Neuron (in vitro differentiated cells): Measurements from ENCODE around the gene EEF1A2.
A peak's percentile ranks its signal among the peaks of the same experiment; 100 is the strongest.

ENCODE experiments used
- H2AFZ ChIP-seq: one replicate; pipeline ENCODE4 v1.6.1; 2013; ENCODE audit warnings: low read depth, mild to moderate bottlenecking, inconsistent platforms, low read length, moderate library complexity
- H3K27me3 ChIP-seq: one replicate; pipeline ENCODE4 v1.6.1; 2013; ENCODE audit warnings: low read length; ENCODE audit not compliant: insufficient read depth
- H3K36me3 ChIP-seq: one replicate; pipeline ENCODE4 v1.6.1; 2013; ENCODE audit warnings: low read length; ENCODE audit not compliant: insufficient read depth
- H3K4me1 ChIP-seq: one replicate; pipeline ENCODE4 v1.6.1; 2013; ENCODE audit warnings: low read length; ENCODE audit not compliant: insufficient read depth
- H3K4me3 ChIP-seq: 2 replicates; pipeline ENCODE4 v1.5.1; 2013; ENCODE audit warnings: mild to moderate bottlenecking, low read length, moderate library complexity
- H3K9me3 ChIP-seq: one replicate; pipeline ENCODE4 v1.6.1; 2013; ENCODE audit warnings: low read length

EEF1A2 gene

DNA sequence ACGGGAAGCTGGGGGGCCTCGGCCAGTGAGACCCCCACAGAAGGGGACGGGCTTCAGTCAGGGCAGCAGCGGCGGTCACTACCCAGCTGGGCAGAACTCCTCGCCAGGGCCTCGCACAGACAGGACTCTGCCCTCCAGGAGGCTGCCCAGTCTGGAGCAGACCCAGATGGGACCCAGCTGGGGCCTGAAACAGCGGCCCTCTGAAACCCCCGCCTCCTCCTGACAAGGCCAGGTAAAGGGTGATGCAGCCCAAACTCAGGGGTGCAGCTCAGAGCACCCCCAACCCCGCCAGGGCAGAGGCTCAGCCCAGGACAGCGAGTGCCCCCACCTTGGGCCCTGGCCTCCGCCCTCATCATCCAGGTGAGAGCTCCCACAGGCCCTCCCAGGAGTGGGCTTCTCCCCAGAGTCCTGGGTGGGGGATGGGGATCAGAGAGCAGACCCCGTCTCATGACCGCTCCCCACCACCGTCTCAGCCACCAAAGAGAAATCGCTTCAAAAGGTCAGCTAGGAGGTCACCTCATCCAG is 2.2 kb downstream of the EEF1A2 start:
- Histone ChIP-seq H3K9me3 (peaks cover 5% of the 10 kb centered on the region), H3K36me3 (peaks cover 6% of the 10 kb centered on the region), H3K4me3 (no peak overlapping the region), H3K27me3 (peaks cover 10% of the 10 kb centered on the region), H2AFZ (no peak overlapping the region), H3K4me1 (peaks cover 10% of the 10 kb centered on the region)

DNA sequence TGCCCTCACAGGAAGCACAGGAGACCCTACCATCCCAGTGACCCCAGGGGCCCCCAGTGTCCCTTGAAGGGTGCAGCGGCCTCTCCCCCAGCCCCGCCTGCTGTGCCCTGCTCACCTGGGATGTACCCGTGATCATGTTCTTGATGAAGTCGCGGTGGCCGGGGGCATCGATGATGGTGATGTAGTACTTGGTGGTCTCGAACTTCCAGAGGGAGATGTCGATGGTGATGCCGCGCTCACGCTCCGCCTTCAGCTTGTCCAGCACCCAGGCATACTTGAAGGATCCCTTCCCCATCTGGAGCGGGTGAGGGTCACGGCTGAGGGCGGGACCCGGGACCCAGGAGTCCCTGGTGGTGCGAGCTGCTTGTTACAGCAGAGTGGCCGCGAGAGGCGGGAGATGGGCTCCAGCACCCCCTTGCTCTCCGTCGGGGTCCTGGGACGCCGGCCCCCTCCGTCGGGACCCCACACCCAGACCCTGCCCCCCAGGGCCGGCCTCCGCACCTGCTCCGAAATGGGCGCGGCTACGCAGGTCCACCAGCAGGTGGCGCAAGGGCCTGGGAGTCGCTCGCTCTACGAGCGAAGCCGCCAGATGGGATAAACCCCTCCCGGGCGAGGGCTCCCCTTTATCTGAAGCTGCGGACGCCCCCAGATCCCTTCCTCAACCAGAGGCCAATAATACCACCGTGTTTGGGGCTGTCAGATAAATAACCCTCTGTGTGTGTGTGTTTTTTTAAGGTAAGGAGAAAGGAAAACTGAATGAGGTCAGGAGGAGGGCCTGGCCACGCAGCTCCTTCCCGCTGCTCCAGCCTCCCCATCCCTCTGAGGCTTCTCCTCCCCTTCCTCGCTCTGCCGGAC is 2.9 kb downstream of the EEF1A2 start:
- peaks cover 5% of the 10 kb centered on the region for H3K9me3 ChIP-seq
- H3K27me3 ChIP-seq, result peaks cover 10% of the 10 kb centered on the region
- H2AFZ ChIP-seq, result no peak overlapping the region
- peaks cover 6% of the 10 kb centered on the region for H3K36me3 ChIP-seq
- H3K4me3 ChIP-seq, result no peak overlapping the region
- H3K4me1 ChIP-seq, result peaks cover 10% of the 10 kb centered on the region

DNA sequence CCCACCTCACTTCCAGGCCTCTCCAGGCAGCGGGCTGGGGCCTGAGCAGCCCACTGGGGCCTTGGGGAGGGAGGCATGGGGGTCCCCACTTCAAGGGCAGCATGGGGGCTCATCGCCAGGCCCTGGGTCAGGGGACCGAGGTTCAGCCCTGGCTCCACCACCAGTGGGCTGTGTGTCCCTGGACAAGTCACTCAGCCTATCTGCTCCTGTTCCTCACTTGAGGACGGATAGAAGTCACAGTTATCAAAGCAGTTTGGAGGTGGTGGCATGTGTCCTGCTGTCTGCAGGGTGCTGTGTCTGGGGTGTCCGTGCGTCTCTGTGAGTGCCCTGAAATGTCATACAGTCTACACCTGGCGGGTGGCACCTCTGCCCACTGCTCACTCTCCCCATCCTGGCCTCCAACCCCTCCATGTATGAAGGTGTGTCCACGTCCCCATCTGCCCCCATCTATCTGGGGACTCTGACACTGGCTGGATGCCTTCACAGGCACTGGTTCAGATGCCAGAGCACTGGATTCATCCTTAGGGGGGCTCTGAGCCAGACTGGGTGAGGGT is 3.6 kb downstream of the EEF1A2 start:
- Histone ChIP-seq H3K36me3 (peaks cover 6% of the 10 kb centered on the region), H3K27me3 (peaks cover 10% of the 10 kb centered on the region), H2AFZ (no peak overlapping the region), H3K4me1 (peaks cover 10% of the 10 kb centered on the region), H3K4me3 (no peak overlapping the region), H3K9me3 (peaks cover 5% of the 10 kb centered on the region)

DNA sequence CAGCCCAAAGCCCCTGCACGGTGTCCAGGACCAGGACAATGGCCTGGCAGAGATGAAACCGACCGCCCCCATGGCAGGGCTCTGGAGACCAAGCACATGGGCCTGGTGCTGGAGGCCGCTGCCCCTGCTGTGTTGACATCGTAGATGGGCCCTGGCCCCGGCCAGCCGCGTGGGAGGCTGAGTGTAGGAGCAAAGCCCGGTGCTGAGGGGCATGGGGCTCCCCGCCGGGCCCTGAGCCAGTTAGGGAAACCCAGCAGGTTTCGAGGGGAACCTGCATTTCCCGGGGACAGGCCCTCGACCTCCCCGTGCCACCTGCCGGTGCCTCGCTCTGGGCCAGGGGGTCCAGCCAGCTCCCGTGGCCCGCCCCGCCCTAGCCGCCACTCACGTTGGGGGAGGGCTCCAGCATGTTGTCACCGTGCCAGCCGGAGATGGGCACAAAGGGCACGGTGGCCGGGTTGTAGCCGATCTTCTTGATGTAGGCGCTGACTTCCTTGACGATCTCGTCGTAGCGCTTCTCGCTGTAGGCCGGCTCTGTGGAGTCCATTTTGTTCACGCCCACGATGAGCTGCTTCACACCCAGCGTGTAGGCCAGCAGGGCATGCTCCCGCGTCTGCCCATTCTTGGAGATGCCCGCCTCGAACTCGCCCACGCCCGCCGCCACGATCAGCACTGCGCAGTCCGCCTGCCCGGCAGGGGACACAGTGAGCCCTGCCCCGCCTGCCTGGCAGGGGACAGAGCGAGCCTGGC is 4.3 kb downstream of the EEF1A2 start:
- no peak overlapping the region for H3K4me3 ChIP-seq
- peaks cover 10% of the 10 kb centered on the region for H3K27me3 ChIP-seq
- peaks cover 5% of the 10 kb centered on the region for H3K9me3 ChIP-seq
- peaks cover 9% of the 10 kb centered on the region for H3K4me1 ChIP-seq
- peaks cover 6% of the 10 kb centered on the region for H3K36me3 ChIP-seq
- H2AFZ ChIP-seq, result no peak overlapping the region

DNA sequence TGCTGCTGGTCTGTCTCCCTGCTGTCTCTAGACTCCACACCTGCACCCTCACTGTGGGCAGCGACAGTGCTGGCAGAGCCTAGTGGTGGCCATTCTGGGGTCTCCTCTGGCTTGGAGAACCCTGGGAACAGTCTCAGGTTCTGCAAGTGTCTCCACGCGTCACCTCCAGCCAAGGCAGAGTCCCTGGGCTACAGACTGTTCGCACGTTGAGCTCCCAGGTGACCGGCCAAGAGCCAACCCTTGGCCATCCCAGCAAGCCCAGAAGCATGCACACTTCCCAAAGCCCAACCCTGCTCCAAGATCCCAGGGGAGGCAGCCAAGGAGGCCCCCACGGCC is 4.8 kb downstream of the EEF1A2 start:
- Histone ChIP-seq H2AFZ (no peak overlapping the region), H3K4me1 (peaks cover 6% of the 10 kb centered on the region), H3K4me3 (no peak overlapping the region), H3K9me3 (peaks cover 5% of the 10 kb centered on the region), H3K36me3 (peaks cover 6% of the 10 kb centered on the region), H3K27me3 (peaks cover 13% of the 10 kb centered on the region)

DNA sequence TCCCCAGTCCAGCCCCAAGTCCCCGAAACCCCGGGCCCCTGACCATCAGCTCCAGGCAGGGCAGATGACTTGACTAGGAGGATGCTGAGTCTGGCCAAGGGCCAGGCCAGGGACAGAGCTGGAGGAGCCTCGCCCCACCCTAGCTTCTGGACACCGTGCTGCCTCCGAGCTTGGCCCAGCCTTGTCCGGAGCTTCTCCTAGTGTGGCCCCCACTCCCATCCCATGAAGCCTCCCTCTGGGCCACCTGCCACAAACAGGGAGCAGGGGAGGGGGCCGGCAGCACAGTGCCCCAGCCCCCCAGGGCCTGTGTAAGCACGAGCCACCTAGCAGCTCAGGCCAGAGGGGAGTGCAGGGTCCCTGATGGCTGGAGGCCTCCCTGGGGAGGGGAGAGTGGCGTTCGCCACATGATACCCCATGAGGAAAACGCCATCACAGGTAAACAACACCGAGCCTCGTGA is 5.3 kb downstream of the EEF1A2 start:
- peaks cover 5% of the 10 kb centered on the region for H3K9me3 ChIP-seq
- H3K4me1 ChIP-seq, result peaks cover 6% of the 10 kb centered on the region
- H3K36me3 ChIP-seq, result peaks cover 6% of the 10 kb centered on the region
- H3K27me3 ChIP-seq, result peaks cover 18% of the 10 kb centered on the region
- no peak overlapping the region for H2AFZ ChIP-seq
- H3K4me3 ChIP-seq, result no peak overlapping the region

DNA sequence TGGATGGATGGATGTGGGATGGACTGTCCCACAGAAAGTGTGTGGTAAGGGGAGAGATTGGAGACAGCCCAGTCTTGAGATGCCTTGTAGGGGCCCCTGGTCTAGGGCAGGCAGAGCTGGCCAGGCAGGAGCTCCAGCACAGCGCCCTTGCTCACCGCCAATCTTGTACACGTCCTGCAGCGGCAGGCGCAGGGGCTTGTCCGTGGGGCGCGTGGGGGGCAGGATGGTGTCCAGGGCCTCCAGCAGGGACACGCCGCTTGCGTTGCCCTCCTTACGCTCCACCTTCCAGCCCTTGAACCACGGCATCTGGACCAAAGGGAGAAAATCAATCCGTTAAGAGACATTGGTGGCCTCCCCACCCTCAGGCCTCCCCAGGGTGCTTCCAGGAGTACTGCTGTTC is 5.9 kb downstream of the EEF1A2 start:
- Histone ChIP-seq H3K4me3 (no peak overlapping the region), H2AFZ (no peak overlapping the region), H3K36me3 (peaks cover 6% of the 10 kb centered on the region), H3K4me1 (peaks cover 2% of the 10 kb centered on the region), H3K27me3 (peaks cover 17% of the 10 kb centered on the region), H3K9me3 (peaks cover 5% of the 10 kb centered on the region)

DNA sequence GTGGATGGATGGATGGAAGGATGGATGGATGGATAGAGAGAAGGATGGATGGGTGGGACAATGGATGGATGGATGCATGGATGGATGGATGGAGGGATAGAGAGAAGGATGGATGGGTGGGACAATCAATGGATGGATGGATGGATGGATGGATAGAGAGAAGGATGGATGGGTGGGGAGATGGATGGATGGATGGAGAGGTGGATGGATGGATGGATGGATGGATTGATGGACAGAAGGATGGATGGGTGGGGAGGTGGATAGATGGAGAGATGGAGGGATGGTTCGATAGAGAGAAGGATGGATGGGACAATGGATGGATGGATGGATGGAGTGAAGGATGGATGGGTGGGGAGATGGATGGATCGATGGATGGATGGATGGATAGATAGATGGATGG is 6.4 kb downstream of the EEF1A2 start:
- H3K36me3 ChIP-seq, result peaks cover 6% of the 10 kb centered on the region
- peaks cover 15% of the 10 kb centered on the region for H3K27me3 ChIP-seq

DNA sequence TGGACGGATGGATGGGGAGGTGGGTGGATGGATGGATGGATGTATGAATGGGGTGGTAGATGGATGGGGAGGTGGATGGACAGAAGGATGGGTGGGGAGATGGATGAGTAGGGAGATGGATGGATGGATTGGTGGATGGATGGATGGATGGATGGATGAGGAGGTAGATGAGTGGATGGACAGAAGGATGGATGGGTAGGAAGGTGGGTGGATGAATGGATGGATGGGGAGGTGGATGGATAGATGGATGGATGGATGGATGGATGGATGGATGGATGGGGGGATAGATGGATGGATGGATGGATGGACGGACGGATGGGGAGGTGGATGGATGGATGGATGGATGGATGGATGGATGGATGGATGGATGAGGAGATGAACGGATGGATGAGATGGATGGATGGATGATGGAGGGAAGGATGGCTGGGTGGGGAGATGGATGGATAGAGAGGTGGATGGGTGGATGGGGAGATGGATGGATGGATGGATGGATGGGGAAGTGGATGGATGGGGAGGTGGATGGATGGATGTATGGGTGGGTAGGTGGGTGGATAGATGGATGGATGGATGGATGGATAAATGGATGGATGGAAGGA is 7.2 kb downstream of the EEF1A2 start:
- peaks cover 6% of the 10 kb centered on the region for H3K36me3 ChIP-seq

More for the DNA sequence above, 6.4 kb downstream of the EEF1A2 start:
- Histone ChIP-seq H2AFZ (no peak overlapping the region), H3K9me3 (peaks cover 5% of the 10 kb centered on the region), H3K4me3 (no peak overlapping the region), H3K4me1 (no peaks in the 10 kb centered on the region)

DNA sequence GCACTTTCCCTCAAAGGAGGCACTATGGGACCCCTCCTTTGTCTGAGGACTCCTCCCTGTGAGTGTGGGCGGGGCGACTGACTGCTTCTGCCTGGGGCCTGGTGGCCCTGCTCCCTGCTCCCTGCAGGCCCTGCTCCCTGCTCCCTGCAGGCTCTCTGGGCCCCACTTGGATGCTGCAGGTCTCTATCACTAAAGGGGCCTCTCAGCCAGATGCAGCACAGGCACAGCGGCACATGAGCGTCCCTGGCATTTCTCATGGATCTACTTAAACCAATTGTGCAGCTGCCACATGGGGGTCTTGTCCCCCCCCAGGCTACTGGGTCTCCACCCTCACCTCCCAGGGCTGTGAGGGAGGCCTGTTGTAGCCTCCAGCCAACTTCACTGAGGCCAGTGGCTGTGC is 7.8 kb downstream of the EEF1A2 start:
- Histone ChIP-seq H3K4me1 (no peaks in the 10 kb centered on the region), H3K36me3 (peaks cover 6% of the 10 kb centered on the region), H3K27me3 (peaks cover 17% of the 10 kb centered on the region), H3K4me3 (no peak overlapping the region), H3K9me3 (peaks cover 11% of the 10 kb centered on the region), H2AFZ (no peak overlapping the region)

More for the DNA sequence above, 7.2 kb downstream of the EEF1A2 start:
- Histone ChIP-seq H2AFZ (no peak overlapping the region), H3K4me3 (no peak overlapping the region), H3K27me3 (peaks cover 17% of the 10 kb centered on the region), H3K4me1 (no peaks in the 10 kb centered on the region), H3K9me3 (peaks cover 6% of the 10 kb centered on the region)

DNA sequence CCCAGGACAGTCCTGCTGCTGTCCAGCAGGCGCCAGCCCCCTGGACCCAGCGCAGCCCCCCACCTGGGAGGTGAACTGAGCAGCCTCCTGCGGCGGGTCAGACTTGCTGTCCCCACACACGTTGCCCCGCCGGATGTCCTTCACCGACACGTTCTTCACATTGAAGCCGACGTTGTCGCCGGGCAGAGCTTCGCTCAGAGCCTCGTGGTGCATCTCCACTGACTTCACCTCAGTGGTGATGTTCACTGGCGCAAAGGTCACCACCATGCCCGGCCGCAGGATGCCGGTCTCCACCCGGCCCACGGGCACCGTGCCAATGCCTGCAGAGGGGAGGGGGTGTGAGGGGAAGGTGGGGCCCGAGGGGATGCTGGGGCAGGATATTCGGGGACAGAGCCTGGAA is 8.5 kb downstream of the EEF1A2 start:
- Histone ChIP-seq H3K36me3 (peaks cover 6% of the 10 kb centered on the region), H3K9me3 (peaks cover 11% of the 10 kb centered on the region), H3K4me3 (no peak overlapping the region), H2AFZ (no peak overlapping the region), H3K27me3 (peaks cover 17% of the 10 kb centered on the region), H3K4me1 (no peaks in the 10 kb centered on the region)

DNA sequence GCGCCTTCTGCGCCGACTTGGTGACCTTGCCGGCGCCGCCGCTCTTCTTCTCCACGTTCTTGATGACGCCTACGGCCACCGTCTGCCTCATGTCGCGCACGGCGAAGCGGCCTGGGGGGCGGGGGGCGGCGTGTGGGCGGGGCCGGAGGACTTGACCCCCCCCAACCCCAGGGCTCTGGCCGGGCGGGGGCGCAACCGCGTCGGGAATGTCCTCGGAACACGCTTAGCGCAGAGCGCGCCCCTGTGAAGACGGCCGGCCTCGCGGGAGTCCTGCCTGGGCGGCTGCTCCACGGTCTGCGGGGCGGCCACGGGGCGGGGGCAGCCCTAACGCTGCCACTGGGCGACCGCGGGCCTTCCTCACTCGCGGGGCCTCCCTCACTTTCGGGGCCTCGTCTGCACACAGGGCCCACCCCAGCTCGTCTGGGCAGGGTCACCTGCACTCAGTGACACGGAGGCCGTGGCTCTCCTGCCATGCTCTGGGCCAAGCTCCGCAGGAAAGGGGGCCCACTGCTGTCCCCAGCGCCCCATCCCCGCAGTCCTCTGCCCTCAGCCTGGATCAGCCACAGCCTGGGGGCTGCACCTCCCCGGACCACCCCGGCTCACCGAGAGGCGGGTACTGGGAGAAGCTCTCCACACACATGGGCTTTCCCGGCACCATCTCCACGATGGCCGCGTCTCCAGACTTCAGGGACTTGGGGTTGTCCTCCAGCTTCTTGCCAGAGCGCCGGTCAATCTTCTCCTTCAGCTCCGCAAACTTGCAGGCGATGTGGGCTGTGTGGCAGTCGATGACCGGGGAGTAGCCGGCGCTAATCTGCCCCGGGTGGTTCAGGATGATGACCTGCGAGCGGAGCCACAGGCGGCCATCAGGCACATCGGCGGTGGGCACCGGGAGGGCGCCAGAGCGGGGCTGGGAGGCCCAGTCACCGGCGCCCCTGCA is 10.3 kb downstream of the EEF1A2 start:
- peaks cover 17% of the 10 kb centered on the region for H3K27me3 ChIP-seq
- peaks cover 8% of the 10 kb centered on the region for H3K4me1 ChIP-seq
- H3K4me3 ChIP-seq, result peak overlapping the region; percentile 16
- H3K9me3 ChIP-seq, result peaks cover 11% of the 10 kb centered on the region
- peaks cover 6% of the 10 kb centered on the region for H3K36me3 ChIP-seq
- no peak overlapping the region for H2AFZ ChIP-seq
